Prostate gland (tissue), 2 donors: Measurements from ENCODE around the gene RBM10.
A peak's percentile ranks its signal among the peaks of the same experiment; 100 is the strongest.

Experiments used
- POLR2A ChIP-seq: fragments of 450-650 bp; IDR thresholded peaks from one replicate; pipeline ENCODE4 v1.6.1; 2016; ENCODE audit warnings: antibody characterized with exemption, mild to moderate bottlenecking
- TF ChIP-seq, protein P1 (sequence below), 4 experiments: fragments of 200-600 bp in 2 of 4; fragments of 450-650 bp in 2 of 4; sonication (generic) in 2 of 4; IDR thresholded peaks; 1 replicate in 3 of 4; 2 replicates in 1 of 4; pipeline ENCODE4 v1.5.1; 2016 to 2019; ENCODE audit warnings: antibody characterized with exemption in 4 of 4, mild to moderate bottlenecking in 2 of 4, moderate library complexity in 2 of 4

DNA sequence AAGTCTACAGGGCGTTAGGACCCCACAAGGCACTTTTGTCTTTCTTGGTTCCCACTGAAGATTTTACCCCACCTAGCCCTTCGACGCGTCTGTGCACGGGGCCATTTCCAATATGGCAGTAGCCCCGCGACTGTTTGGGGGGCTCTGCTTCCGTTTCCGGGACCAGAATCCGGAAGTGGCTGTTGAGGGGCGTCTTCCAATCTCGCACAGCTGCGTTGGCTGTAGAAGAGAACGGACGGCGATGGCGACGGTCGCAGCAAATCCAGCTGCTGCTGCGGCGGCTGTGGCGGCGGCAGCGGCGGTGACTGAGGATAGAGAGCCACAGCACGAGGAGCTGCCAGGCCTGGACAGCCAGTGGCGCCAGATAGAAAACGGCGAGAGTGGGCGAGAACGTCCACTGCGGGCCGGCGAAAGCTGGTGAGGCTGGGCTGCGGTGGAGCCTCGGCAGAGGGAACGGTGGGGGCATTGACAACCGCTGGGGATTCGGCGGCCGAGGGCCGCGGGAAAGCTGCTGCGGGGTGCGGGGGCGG, 87.8 kb downstream of the RBM10 start, which contains the start of gene USP11:
- peak; percentile 53 for TF ChIP-seq POLR2A
- TF ChIP-seq, protein P1, sequence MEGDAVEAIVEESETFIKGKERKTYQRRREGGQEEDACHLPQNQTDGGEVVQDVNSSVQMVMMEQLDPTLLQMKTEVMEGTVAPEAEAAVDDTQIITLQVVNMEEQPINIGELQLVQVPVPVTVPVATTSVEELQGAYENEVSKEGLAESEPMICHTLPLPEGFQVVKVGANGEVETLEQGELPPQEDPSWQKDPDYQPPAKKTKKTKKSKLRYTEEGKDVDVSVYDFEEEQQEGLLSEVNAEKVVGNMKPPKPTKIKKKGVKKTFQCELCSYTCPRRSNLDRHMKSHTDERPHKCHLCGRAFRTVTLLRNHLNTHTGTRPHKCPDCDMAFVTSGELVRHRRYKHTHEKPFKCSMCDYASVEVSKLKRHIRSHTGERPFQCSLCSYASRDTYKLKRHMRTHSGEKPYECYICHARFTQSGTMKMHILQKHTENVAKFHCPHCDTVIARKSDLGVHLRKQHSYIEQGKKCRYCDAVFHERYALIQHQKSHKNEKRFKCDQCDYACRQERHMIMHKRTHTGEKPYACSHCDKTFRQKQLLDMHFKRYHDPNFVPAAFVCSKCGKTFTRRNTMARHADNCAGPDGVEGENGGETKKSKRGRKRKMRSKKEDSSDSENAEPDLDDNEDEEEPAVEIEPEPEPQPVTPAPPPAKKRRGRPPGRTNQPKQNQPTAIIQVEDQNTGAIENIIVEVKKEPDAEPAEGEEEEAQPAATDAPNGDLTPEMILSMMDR (IDR thresholded peaks at IDR 0.05): no peak
